Lung (tissue), 12 donors: ENCODE data around the gene NAPB. TPM values are rescaled to one million over a fixed set of nuclear protein-coding genes. Genes with fewer than 3 reads are reported as not detected.
A peak's percentile ranks its signal among the peaks of the same experiment; 100 is the strongest.

Experiments used
- ATAC-seq: fragments of 200-7000 bp; cut with Tn5 transposase; one replicate; pipeline ENCODE4 v1.9.1; 2020; ENCODE audit warnings: moderate number of reproducible peaks; ENCODE audit not compliant: insufficient read depth, low FRiP score
- DNase-seq, 3 donors: peaks; one replicate each; pipeline ENCODE4 v3.0.0-alpha.2; 2013 to 2017
- H3K27ac ChIP-seq, 2 donors: one replicate each; pipeline ENCODE4 v1.5.1; 2013; ENCODE audit warnings: mild to moderate bottlenecking in 2 of 2, moderate library complexity in 2 of 2, control low read depth in 1 of 2, inconsistent platforms in 1 of 2, low read depth in 1 of 2, low read length in 1 of 2
- H3K27me3 ChIP-seq, 3 donors: one replicate each; pipeline ENCODE4 v1.5.1; 2013; ENCODE audit warnings: low read length in 2 of 3; ENCODE audit not compliant: control insufficient read depth in 3 of 3, insufficient read depth in 3 of 3
- H3K36me3 ChIP-seq, 4 donors: one replicate each; pipeline ENCODE4 v1.5.1; 2013; ENCODE audit warnings: low read length in 4 of 4, mild to moderate bottlenecking in 1 of 4, moderate library complexity in 1 of 4; ENCODE audit not compliant: control insufficient read depth in 4 of 4, insufficient read depth in 4 of 4
- H3K4me1 ChIP-seq, 5 donors: one replicate each; pipeline ENCODE4 v1.5.1; 2013; ENCODE audit warnings: low read length in 5 of 5, mild to moderate bottlenecking in 2 of 5, moderate library complexity in 1 of 5; ENCODE audit not compliant: control insufficient read depth in 5 of 5, insufficient read depth in 5 of 5
- H3K4me3 ChIP-seq: one replicate; pipeline ENCODE4 v1.5.1; 2013; ENCODE audit warnings: mild to moderate bottlenecking, control low read depth, moderate library complexity
- H3K9ac ChIP-seq, 2 donors: one replicate each; pipeline ENCODE4 v1.5.1; 2013; ENCODE audit warnings: low read length in 2 of 2, control low read depth in 1 of 2; ENCODE audit not compliant: insufficient read depth in 1 of 2
- H3K9me3 ChIP-seq, 4 donors: one replicate each; pipeline ENCODE4 v1.5.1; 2013; ENCODE audit warnings: low read length in 3 of 4, mild to moderate bottlenecking in 1 of 4, moderate library complexity in 1 of 4; ENCODE audit not compliant: control insufficient read depth in 4 of 4, insufficient read depth in 3 of 4
- WGBS, 2 donors: extraction: QIAGEN DNeasy Blood & Tissue Kit; methylation state at CpG; one replicate each; pipeline ENCODE4 v1.1.7; 2013; 5-methylcytosine and 5-hydroxymethylcytosine counted together
- polyA plus RNA-seq, 2 donors: library from polyadenylated mRNA; stranded (reverse); fragments of 200-250 nt; gene quantifications; one replicate each; pipeline ENCODE4 v1.2.1, GENCODE V29; 2013
- total RNA-seq, 2 donors: library from RNA; depleted of rRNA in 1 of 2; stranded (reverse); fragments of >200 nt in 1 of 2; gene quantifications; one replicate each; pipeline ENCODE4 v1.2.1, GENCODE V29; 2014 to 2021
- TF ChIP-seq, protein P1 (sequence below): IDR thresholded peaks from 2 replicates; pipeline ENCODE4 v1.5.1; 2012; ENCODE audit warnings: mild to moderate bottlenecking; ENCODE audit errors: control extremely low read depth, extremely low read depth
- donor health status: control.
- donor health status: control.
- donor health status: Bipolar disorder and iron deficiency.
- donor health status: healthy.
- donor health status: DM: yes; HTN: yes; CAD: no.

The NAPB gene
- total and polyA plus RNA-seq, 4 donors = 4.4 to 45.7 (median 6.9) TPM

DNA sequence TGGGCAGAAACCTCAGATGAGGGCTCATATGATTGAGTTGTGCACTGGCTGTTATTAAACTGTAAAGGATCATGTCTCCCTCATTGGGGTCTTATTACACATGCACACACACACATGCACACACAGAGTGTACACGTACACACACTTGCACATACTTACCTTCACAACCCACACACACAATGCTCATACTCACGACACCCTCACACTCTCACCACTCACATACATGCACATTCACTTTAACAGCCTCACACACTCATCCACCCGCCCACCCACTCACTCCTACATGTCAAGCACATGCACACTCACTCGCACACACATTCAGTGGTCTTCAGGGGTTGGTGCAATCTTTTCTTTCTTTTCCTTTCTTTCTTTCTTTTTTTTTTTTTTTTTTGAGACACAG, 23.6 kb upstream of the NAPB start:
- Histone ChIP-seq H3K9me3 (no peaks in the 10 kb centered on the region), H3K27me3 (peaks cover 0 to 2% (median 0%) of the 10 kb centered on the region in 3 donors), H3K36me3 (no peaks in the 10 kb centered on the region), H3K4me3 (no peak overlapping the region), H3K4me1 (no peaks in the 10 kb centered on the region), H3K9ac (no peak overlapping the region), H3K27ac (no peak overlapping the region)
- no peak for DNase-seq
- TF ChIP-seq, protein P1, sequence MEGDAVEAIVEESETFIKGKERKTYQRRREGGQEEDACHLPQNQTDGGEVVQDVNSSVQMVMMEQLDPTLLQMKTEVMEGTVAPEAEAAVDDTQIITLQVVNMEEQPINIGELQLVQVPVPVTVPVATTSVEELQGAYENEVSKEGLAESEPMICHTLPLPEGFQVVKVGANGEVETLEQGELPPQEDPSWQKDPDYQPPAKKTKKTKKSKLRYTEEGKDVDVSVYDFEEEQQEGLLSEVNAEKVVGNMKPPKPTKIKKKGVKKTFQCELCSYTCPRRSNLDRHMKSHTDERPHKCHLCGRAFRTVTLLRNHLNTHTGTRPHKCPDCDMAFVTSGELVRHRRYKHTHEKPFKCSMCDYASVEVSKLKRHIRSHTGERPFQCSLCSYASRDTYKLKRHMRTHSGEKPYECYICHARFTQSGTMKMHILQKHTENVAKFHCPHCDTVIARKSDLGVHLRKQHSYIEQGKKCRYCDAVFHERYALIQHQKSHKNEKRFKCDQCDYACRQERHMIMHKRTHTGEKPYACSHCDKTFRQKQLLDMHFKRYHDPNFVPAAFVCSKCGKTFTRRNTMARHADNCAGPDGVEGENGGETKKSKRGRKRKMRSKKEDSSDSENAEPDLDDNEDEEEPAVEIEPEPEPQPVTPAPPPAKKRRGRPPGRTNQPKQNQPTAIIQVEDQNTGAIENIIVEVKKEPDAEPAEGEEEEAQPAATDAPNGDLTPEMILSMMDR = no peak
- ATAC-seq = no peak
- 91 to 92% methylated on average over 4 of the region's 4 CpGs for WGBS, 2 donors

DNA sequence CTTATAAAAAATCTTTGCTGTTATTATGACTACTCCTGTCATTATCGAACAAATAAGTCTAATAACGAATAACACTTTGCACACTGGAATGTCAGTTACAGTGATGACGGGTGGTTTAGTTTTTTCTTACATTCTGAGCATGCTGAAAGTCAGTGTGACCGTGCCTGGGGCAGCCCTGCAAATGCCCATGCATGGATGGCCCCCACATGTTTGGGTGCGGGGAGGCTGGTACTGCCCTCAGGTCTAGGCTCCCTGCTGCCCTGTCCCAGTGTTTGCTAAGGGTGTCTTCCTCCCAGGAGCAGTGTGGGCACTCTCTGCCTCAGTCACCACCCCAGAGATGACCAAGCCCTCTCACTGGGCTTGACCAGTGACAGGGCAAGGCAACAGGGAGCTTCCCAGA, 21.1 kb upstream of the NAPB start:
- H3K27ac ChIP-seq = no peak overlapping the region
- H3K9me3 ChIP-seq = no peaks in the 10 kb centered on the region
- H3K9ac ChIP-seq = no peak overlapping the region
- H3K4me1 ChIP-seq = no peaks in the 10 kb centered on the region
- no peak overlapping the region for H3K4me3 ChIP-seq
- DNase-seq (no peak), ATAC-seq (no peak)
- no peaks in the 10 kb centered on the region for H3K36me3 ChIP-seq
- TF ChIP-seq, protein P1 = no peak
- H3K27me3 ChIP-seq = peaks cover 0 to 2% (median 0%) of the 10 kb centered on the region in 3 donors
- WGBS, 2 donors = 88 to 89% methylated on average over 5 of the region's 5 CpGs

DNA sequence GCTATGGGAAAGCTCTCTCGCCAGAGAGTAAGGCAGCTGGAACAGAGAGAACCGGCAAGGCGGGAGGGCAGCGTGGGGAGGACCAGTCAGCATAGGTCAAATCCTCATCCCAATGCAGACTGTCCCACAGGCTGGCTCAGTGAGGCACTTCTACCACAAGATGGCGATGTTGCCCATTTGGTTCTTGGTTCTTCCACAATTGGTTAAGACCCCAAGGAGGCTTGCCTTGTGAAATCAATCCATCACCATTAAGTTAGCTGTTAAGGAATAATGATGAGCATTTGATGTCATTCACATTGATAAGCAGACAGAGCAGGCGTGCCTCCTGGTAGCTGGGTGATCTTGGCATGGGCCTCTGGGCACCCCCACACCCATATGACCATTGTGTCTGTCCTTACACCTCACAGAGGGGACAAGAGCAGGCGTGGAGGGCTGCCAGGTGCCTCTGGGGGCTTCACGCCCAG, 20.6 kb upstream of the NAPB start:
- ATAC-seq (peak; percentile 66), DNase-seq (peak; percentile 67 to 81 (median 78))
- Histone ChIP-seq H3K9me3 (no peaks in the 10 kb centered on the region), H3K4me3 (no peak overlapping the region), H3K9ac (no peak overlapping the region), H3K36me3 (no peaks in the 10 kb centered on the region), H3K4me1 (peaks cover 0 to under 1% (median 0%) of the 10 kb centered on the region in 5 donors), H3K27me3 (peaks cover 0 to 2% (median 0%) of the 10 kb centered on the region in 3 donors), H3K27ac (no peak overlapping the region)
- TF ChIP-seq, protein P1 = peak; percentile 55
- WGBS, 2 donors = 23 to 24% methylated on average over 8 of the region's 8 CpGs

DNA sequence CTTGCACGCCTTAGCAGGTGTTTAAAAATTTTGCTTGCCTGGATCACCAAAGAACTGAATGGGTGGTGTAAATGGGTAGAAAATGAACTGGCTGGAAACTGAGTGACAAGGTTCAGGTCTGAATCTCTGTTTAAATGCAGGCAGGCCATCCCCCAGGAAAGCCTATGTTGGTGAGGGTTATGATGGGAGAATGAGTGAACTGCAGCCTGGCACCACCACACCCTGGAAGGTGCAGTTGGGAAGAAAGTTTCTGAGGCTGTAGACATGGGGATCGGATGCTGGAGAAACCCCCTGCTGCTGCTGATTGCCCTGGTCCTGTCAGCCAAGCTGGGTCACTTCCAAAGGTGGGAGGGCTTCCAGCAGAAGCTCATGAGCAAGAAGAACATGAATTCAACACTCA, 18.7 kb upstream of the NAPB start:
- WGBS, 2 donors = 86 to 87% methylated on average over 2 of the region's 2 CpGs
- H3K27ac ChIP-seq = no peak overlapping the region
- DNase-seq (no peak), ATAC-seq (no peak)
- no peak overlapping the region for H3K4me3 ChIP-seq
- H3K36me3 ChIP-seq = no peaks in the 10 kb centered on the region
- H3K9me3 ChIP-seq = peaks cover 0 to 2% (median 0%) of the 10 kb centered on the region in 4 donors
- peaks cover 0 to 2% (median 0%) of the 10 kb centered on the region in 3 donors for H3K27me3 ChIP-seq
- no peak overlapping the region for H3K9ac ChIP-seq
- TF ChIP-seq, protein P1 = no peak
- H3K4me1 ChIP-seq = peaks cover 0 to 12% (median 2%) of the 10 kb centered on the region in 5 donors
